DMS153 (cell line): ENCODE results near the gene PEX1.
"Not testable (repeated sequence)": the region's sequence is repeated elsewhere in the genome, so short reads cannot be mapped to it uniquely, and the experiment has no call there.

Experiments
- DNase-seq: peaks from one replicate; lab custom pipeline; 2025; lab: John Stamatoyannopoulos, UW

Gene PEX1

GRCh38 chr7:92460510-92460909 lies 67.8 kb downstream of the PEX1 start:
- DNase-seq = no peak

DNA sequence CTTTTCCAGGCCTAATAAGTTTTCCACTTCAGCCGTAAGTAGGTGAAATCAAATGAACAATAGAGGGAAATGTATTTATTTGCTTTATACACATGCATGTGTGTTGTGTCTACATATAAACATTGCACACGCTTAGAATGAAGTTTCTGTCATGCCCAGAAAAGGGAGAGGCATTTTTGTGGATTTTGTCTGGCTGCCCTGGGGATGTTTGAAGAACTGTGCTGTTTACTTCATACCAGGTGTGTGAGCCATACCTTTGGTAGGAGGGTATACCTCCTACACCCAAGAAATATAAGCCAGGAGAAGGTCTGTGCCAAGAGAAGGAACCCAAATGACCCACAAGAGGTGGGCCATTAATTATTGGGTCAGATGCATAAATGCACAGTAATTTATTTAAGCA lies 68.2 kb downstream of the PEX1 start:
- no peak for DNase-seq

- DNase-seq = no peak
These were observed 72.1 kb downstream of the PEX1 start for GRCh38 chr7:92456236-92456635.

DNA sequence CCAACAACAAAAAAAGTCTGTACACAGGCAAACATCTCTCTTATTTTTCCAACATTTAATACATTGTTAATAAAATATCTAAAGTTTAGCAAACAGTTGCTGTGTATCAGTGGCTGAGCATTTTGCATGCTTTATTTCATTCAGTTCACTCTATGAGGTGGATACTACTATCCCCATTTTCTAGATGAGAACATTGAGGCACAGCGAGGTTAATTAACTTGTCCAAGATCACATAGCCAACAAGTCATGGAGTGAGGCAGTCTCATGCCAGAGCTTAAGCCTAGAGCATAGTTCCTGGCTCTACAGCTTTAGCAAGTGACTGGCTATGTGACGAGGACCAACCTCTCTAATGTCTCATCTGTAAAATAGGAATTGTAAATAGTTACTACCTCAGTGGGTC lies 76.7 kb downstream of the PEX1 start:
- no peak for DNase-seq

DNA sequence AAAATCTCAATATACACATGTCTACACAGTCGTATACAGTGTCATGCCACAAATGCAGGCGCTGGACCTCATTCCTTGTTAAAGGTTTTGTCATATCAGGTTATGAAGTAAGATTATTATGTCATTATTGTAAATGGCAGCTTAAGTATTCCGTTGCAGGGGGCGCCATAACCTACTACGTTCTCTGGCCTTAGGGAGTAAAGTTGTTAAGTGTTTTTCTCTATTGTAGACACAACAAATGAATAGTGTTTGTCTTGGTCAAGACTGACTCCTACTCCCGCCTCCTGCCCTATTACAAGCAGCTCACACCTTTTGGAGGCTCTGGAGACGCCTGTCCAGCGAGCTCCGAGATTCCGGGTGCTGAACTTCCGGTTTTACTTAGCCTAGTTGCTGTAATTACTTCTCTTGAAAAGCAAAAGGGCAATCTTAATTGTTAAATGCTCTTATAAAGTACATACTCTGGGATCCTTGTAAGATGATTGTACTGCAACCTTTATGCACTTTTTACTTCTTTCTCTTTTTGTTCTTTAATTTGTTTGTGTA lies 80.0 kb downstream of the PEX1 start:
- DNase-seq = peak; percentile 43

- peak; percentile 88 for DNase-seq
These were observed 80.7 kb downstream of the PEX1 start, which contains the start of gene GATAD1 for GRCh38 chr7:92447345-92448204. TSS of gene GATAD1 (plus strand) at chr7:92447482. CDS start at chr7:92447730, 248 bp downstream.

GRCh38 chr7:92446869-92447344 lies 81.4 kb downstream of the PEX1 start:
- no peak for DNase-seq

- DNase-seq = not testable (repeated sequence)
These were observed 85.6 kb downstream of the PEX1 start for GRCh38 chr7:92442720-92443119.

- DNase-seq = no peak
These were observed 90.3 kb downstream of the PEX1 start for GRCh38 chr7:92437956-92438491.
